Neural cell (in vitro differentiated cells): Measurements from ENCODE around the gene INVS.
"Not testable (repeated sequence)": the region's sequence is repeated elsewhere in the genome, so short reads cannot be mapped to it uniquely, and the experiment has no call there.

ENCODE experiments used
- EP300 ChIP-seq: fragments of 450-650 bp; conservative IDR thresholded peaks from 2 replicates; pipeline ENCODE4 v1.6.1; 2014; ENCODE audit warnings: antibody characterized with exemption, mild to moderate bottlenecking, moderate library complexity; ENCODE audit not compliant: poor library complexity, severe bottlenecking
- POLR2AphosphoS5 ChIP-seq: IDR thresholded peaks from 2 replicates; pipeline ENCODE4 v1.6.1; 2012
- RAD21 ChIP-seq: fragments of 450-650 bp; conservative IDR thresholded peaks from 2 replicates; pipeline ENCODE4 v1.6.1; 2014; ENCODE audit warnings: antibody characterized with exemption, mild to moderate bottlenecking, moderate library complexity
- SMC3 ChIP-seq: fragments of 450-650 bp; conservative IDR thresholded peaks from 2 replicates; pipeline ENCODE4 v1.6.1; 2014; ENCODE audit warnings: antibody characterized with exemption, mild to moderate bottlenecking, moderate library complexity; ENCODE audit not compliant: poor library complexity
- TAF1 ChIP-seq: IDR thresholded peaks from 2 replicates; pipeline ENCODE4 v1.6.1; 2012; ENCODE audit warnings: low read depth
- TF ChIP-seq, protein P1 (sequence below): fragments of 450-650 bp; IDR thresholded peaks from 2 replicates; pipeline ENCODE4 v1.5.1; 2014; ENCODE audit warnings: antibody characterized with exemption, mild to moderate bottlenecking, moderate library complexity; ENCODE audit not compliant: poor library complexity, severe bottlenecking

DNA sequence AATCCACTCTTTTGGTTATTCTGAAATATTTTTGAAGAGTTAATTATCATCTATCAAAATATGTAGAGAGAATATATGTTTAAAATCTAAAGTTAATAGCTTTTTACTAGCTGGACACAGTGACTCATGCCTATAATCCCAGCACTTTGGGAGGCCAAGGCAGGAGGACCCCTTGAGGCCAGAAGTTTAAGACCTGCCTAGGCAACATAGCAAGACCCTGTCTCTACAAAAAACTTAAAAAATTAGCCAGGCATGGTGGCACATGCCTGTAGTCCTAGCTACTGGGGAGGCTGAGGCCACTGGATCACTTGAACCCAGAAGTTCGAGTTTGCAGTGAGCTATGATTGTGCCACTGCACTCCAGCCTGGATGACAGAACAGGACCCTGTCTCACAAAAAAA is 36.4 kb upstream of the INVS start:
- TF ChIP-seq SMC3, RAD21, TAF1, POLR2AphosphoS5, EP300: not testable (repeated sequence)
- TF ChIP-seq, protein P1, sequence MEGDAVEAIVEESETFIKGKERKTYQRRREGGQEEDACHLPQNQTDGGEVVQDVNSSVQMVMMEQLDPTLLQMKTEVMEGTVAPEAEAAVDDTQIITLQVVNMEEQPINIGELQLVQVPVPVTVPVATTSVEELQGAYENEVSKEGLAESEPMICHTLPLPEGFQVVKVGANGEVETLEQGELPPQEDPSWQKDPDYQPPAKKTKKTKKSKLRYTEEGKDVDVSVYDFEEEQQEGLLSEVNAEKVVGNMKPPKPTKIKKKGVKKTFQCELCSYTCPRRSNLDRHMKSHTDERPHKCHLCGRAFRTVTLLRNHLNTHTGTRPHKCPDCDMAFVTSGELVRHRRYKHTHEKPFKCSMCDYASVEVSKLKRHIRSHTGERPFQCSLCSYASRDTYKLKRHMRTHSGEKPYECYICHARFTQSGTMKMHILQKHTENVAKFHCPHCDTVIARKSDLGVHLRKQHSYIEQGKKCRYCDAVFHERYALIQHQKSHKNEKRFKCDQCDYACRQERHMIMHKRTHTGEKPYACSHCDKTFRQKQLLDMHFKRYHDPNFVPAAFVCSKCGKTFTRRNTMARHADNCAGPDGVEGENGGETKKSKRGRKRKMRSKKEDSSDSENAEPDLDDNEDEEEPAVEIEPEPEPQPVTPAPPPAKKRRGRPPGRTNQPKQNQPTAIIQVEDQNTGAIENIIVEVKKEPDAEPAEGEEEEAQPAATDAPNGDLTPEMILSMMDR = not testable (repeated sequence)
